Astrocyte (in vitro differentiated cells and primary cell): ENCODE results near the gene TRIM74.
"Not testable (repeated sequence)": the region's sequence is repeated elsewhere in the genome, so short reads cannot be mapped to it uniquely, and the experiment has no call there.

Source experiments
- EZH2 ChIP-seq: IDR thresholded peaks from 2 replicates; pipeline ENCODE4 v1.6.1; 2012; ENCODE audit warnings: mild to moderate bottlenecking, low read length, inconsistent platforms; ENCODE audit not compliant: insufficient read depth
- TF ChIP-seq, protein P1 (sequence below): IDR thresholded peaks from 2 replicates; pipeline ENCODE4 v1.5.1; 2011; ENCODE audit warnings: low read depth, mild to moderate bottlenecking, inconsistent platforms, low read length, moderate library complexity; ENCODE audit not compliant: insufficient read depth

GRCh38 chr7:72997447-72997846 is 28.2 kb upstream of the TRIM74 start:
- TF ChIP-seq, protein P1, sequence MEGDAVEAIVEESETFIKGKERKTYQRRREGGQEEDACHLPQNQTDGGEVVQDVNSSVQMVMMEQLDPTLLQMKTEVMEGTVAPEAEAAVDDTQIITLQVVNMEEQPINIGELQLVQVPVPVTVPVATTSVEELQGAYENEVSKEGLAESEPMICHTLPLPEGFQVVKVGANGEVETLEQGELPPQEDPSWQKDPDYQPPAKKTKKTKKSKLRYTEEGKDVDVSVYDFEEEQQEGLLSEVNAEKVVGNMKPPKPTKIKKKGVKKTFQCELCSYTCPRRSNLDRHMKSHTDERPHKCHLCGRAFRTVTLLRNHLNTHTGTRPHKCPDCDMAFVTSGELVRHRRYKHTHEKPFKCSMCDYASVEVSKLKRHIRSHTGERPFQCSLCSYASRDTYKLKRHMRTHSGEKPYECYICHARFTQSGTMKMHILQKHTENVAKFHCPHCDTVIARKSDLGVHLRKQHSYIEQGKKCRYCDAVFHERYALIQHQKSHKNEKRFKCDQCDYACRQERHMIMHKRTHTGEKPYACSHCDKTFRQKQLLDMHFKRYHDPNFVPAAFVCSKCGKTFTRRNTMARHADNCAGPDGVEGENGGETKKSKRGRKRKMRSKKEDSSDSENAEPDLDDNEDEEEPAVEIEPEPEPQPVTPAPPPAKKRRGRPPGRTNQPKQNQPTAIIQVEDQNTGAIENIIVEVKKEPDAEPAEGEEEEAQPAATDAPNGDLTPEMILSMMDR, result not testable (repeated sequence)
- not testable (repeated sequence) for TF ChIP-seq EZH2
